SHP77 treated with DMSO at 0.1 percent for 48 hours (cell line): Measurements from ENCODE around the gene SIX2.

Source experiments
- DNase-seq: peaks from one replicate; lab custom pipeline; 2025; lab: John Stamatoyannopoulos, UW

SIX2 gene

DNA sequence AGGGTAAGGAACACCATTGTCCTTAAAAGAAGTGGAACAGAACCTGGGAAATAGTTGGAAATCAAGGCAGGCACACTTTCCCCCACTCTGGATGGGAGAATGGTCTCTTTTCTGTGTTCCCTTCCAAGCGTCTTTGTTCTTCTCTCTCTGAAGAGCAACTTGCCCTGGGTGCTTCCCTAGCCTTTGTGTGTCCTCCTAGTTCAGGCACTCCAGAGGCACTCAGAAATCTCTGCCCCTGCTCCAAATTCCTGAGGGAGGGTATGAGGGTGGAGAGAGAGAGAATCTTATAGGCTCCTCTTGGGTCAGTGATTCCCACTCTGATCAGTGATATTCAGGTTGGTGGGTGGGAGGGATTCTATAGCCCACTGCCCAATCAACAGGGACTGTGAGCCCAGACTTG lies 8.8 kb upstream of the SIX2 start:
- DNase-seq = no peak

- no peak for DNase-seq
Measured at GRCh38 chr2:45014831-45015230, 5.6 kb upstream of the SIX2 start.

DNA sequence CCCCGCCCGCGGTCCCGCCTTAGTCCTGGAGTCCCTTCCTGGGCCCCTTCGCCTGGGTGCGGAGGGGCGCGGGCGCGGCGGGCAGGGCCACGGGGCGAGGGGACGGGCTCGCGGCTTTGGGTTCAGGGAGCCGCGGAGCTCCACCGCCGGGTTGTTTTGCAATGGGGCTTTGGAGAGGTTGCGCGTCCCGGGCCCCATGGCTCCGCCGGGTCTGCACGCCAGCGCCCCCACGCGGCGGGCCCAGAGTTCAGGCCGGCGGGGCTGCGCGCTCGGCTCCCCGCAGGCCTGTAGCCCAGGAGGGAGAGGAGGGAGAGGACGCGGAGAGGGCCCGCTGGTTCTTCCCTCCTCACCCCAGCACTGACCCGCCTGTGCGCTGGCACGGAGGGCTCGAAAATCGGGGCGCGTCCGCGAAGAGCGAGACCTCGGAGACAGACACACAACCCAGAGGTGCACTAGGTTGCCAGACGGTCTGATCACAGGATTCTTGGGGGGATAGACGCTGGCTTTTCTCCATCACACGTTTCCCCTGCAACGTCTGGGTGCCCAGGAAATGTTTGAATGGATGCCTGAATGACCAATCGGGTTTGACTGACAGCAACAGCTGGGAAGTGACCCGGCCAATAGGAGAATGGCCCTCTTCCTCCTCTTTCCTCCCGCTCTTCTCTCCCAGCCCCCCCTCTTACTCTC lies 4.9 kb upstream of the SIX2 start:
- no peak for DNase-seq

- no peak for DNase-seq
Measured at GRCh38 chr2:45013229-45014015, 4.2 kb upstream of the SIX2 start.

GRCh38 chr2:45012733-45013132 lies 3.5 kb upstream of the SIX2 start:
- no peak for DNase-seq

DNA sequence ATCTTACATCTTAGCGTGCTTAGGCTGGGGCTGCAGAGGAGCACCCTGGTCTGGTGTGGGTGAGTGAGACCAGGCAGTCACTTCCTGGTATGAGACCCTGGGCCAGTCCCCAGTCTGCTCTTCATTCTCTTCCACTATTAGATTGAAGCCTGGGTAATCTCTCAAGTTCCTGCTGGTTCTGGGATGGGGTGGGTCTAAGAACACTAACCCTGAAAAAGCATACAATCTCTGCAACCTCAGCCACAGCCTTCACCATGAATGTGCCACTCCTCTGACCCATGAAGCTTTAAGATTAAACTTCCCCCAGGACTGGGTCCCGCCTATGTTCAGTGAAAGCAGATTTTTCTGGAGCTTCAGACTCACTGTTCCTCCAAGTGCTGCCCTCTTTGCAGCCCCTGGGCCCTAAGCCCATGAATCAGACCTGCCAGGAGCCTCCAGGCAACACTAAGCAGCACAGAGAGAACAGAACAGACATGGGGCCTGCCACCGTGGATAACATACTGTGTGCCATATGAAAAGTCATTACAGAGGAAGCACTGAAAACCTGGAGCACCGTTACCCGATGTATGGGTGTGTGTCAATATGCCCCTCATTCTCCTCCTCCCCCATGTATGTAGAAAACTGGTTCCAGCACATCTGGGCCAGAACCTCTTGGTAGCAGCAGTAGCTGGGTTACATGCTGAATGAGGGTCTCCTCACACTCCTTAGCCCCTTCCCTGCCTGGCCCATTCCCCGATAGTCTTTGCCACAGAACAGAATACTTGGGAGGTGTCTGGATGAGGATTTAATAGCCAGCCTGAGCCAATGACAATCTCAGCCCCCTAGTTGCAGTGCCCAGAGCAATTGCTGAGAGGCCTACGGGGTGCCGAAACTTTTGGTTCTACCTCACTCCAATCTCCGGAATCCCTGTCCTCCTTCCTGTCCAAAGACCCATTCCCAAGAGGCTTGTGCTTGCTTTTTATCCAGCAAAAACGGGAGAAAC lies 2.7 kb upstream of the SIX2 start:
- DNase-seq = no peak

- DNase-seq = no peak
Measured at GRCh38 chr2:45011121-45011520, 1.9 kb upstream of the SIX2 start.

- no peak for DNase-seq
Measured at GRCh38 chr2:45010702-45011012, 1.4 kb upstream of the SIX2 start.

GRCh38 chr2:45009928-45010701 lies 863 bp upstream of the SIX2 start:
- no peak for DNase-seq

DNA sequence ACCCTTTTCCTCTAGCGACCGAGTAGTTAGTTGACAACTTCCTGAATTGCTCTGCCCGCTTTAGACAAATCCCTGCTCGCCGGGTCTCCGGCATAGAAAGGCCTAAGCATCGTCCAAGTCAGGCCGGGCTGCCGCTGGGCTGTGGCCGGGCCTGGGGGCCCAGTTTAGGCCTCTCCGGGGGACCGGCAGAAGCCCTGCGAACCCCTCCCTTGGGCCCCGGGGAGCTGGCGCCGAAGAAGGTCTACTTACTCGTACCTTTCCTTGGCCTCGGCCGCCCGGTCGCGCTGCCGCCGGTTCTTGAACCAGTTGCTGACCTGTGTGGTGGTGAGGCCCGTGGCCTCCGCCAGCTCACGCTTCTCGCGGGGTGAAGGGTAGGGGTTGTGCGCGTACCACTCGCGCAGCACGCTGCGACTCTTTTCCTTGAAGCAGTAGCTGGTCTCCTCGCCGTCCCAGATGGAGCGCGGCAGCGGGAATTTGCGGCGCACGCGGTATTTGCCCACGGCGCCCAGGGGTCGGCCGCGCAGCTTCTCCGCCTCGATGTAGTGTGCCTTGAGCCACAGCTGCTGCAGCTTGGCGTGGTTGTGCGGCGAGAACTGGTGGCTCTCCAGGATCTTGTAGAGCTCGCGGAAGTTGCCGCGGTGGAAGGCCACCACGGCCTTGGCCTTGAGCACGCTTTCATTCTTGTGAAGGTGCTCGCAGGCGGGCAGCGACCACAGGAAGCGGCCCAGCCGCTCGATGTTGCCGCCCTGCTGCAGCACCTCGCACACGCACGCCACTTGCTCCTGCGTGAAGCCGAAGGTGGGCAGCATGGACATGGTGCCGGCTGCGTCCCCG lies 739 bp downstream of the SIX2 start:
- DNase-seq = peak; percentile 12

- no peak for DNase-seq
Measured at GRCh38 chr2:45007961-45008295, 1.3 kb downstream of the SIX2 start.

- no peak for DNase-seq
Measured at GRCh38 chr2:45006942-45007287, 2.3 kb downstream of the SIX2 start.

- DNase-seq = no peak
Measured at GRCh38 chr2:45006041-45006941, 3.0 kb downstream of the SIX2 start.

DNA sequence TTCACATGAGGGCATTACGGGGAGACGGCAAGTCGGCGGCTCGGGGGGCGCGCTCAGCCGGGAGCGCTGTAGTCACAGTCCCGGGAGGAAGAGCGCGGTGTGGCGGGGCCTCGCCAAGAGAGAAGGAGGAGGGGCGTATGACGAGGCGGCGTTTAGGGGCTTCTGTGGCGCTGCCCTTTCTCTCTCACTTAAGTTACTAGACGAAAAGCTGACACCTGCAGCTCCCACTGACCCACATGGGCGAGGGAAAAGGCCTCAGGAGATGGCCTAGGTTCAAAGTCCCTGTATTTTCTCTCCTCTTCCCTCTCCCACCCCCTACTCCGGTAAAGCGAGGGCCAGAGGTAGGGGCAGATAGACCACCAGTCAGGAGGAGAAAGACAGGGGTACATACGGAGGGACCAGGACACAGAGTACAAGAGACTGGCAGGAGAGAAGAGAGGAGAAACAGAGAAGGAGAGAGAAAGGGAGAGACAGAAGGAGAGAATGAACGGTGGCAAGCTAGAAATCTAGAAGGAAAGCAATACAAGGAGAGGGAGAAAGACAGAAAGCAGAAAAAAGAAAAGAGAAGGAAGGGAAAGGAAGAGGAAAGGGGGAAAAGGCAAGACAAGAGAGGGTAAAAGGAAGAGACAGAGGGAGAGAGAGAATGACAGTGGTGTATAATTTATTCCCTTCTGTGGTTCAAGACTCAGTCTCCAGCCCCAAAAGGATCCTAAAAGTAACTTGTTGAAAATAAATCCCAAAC lies 3.8 kb downstream of the SIX2 start:
- no peak for DNase-seq

- DNase-seq = no peak
Measured at GRCh38 chr2:45004562-45005191, 4.6 kb downstream of the SIX2 start.

- DNase-seq = no peak
Measured at GRCh38 chr2:45003579-45004551, 5.4 kb downstream of the SIX2 start.

DNA sequence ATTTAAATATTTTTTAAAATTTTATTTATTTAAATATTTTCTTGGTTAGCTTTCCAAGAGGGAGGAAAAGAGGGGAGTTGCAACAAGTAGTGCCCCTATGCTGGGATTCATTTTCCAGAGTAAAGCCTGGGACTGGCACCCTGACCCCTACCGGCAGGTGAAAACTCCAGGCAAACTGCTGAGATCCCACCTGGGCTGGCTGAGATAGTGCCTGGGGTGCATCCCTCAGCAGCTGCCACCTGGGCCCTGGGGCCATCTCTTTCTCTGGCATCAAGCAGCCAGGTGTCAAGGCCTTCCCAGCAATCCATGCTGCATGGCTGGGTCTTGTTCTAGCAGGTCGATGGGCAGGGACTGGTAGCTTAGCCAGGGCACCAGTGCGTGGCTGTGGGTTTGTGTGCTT lies 6.6 kb downstream of the SIX2 start:
- DNase-seq = no peak
